GM12892 (cell line): ENCODE results near the gene RAB14.

Experiments used
- POLR2A ChIP-seq: IDR thresholded peaks from 2 replicates; pipeline ENCODE4 v1.6.1; 2011; ENCODE audit warnings: low read depth, low read length, control low read depth
- POLR2AphosphoS5 ChIP-seq: IDR thresholded peaks from 2 replicates; pipeline ENCODE4 v1.6.1; 2011; ENCODE audit warnings: low read depth, low read length, control low read depth
- TAF1 ChIP-seq: IDR thresholded peaks from 2 replicates; pipeline ENCODE4 v1.6.1; 2011; ENCODE audit warnings: low read depth, mild to moderate bottlenecking, control low read depth, low read length, borderline replicate concordance

DNA sequence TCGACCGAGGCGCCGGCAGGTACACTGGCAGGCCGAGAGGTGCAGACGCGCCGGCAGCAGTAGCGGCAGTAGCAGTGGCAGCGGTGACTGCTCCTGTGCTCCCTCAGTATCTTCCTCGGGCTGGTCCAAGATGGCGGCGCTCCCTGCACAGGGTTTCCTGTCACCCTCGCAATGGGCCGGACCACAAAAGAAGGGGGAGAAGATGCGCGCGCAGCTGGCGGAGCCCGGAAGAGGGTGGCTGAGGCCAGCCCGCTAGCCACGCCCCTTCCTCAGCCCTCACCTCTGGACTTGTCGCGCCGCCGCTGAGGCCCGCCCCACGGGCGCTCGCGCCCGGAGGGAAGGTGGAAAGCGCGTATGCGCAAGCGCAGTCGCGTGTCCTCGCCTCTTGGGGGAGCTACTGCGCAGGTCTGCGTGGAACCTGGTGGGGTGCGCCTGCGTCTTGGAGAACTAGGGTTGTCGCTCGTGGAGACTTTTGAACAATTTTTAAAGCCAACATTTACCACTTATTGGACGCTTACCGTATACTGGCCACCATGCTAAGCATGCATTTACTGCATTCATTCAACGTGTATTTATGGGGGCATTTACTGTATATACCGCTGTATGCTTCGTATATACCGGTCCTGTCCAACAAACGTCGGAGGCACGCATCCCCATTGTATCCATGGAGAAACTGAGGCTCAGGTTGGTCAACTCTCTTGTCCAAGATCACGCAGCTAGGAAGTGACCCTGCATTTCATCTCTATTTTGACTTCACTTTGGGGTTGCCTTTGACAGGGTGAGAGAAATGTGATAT, at the start of gene RAB14:
- TF ChIP-seq POLR2A (peak; percentile 93), POLR2AphosphoS5 (peak; percentile 78; the same call in 1 of the 2 replicates), TAF1 (0 out of 2 replicates have a peak, but pooled peaks have one; percentile 38)
